Skeletal muscle satellite cell (primary cell): ENCODE results near the gene RAF1.
A peak's percentile ranks its signal among the peaks of the same experiment; 100 is the strongest.
"Not testable (repeated sequence)": the region's sequence is repeated elsewhere in the genome, so short reads cannot be mapped to it uniquely, and the experiment has no call there.

Experiments used
- H3K27me3 ChIP-seq: 2 replicates; pipeline ENCODE4 v1.7.0; 2013; ENCODE audit warnings: low read length; ENCODE audit not compliant: control insufficient read depth, insufficient read depth
- H3K36me3 ChIP-seq: 2 replicates; pipeline ENCODE4 v1.7.0; 2013; ENCODE audit warnings: mild to moderate bottlenecking, control low read depth, low read length; ENCODE audit not compliant: insufficient read depth
- H3K4me1 ChIP-seq: 2 replicates; pipeline ENCODE4 v1.7.0; 2013; ENCODE audit warnings: low read length; ENCODE audit not compliant: control insufficient read depth, insufficient read depth
- H3K4me2 ChIP-seq: 2 replicates; pipeline ENCODE4 v1.7.0; 2013; ENCODE audit warnings: mild to moderate bottlenecking, low read length
- H3K4me3 ChIP-seq: 2 replicates; pipeline ENCODE4 v1.7.0; 2013; ENCODE audit warnings: low read length
- H3K9ac ChIP-seq: 2 replicates; pipeline ENCODE4 v1.7.0; 2013; ENCODE audit warnings: mild to moderate bottlenecking, low read depth, low read length, moderate library complexity
- H3K9me3 ChIP-seq: replicated peaks from 2 replicates; pipeline ENCODE4 v1.7.0; 2013; ENCODE audit warnings: mild to moderate bottlenecking, control low read depth, low read length

Gene RAF1

GRCh38 chr3:12556690-12557472, 107.0 kb downstream of the RAF1 start, which contains the start of gene MKRN2:
Gene MKRN2 (plus strand): TSS chr3:12557087. CDS start chr3:12557151, 64 bp downstream.
- peaks cover 31% of the 10 kb centered on the region for H3K4me1 ChIP-seq

GRCh38 chr3:12556314-12556689, 107.6 kb downstream of the RAF1 start:
- Histone ChIP-seq H3K9ac (peak overlapping the region; percentile 92), H3K27me3 (no peaks in the 10 kb centered on the region), H3K36me3 (no peaks in the 10 kb centered on the region), H3K4me3 (peak overlapping the region; percentile 87), H3K4me2 (peak overlapping the region; percentile 98), H3K4me1 (peaks cover 31% of the 10 kb centered on the region), H3K9me3 (no peaks in the 10 kb centered on the region)

More at GRCh38 chr3:12556690-12557472, 107.0 kb downstream of the RAF1 start, which contains the start of gene MKRN2:
- Histone ChIP-seq H3K36me3 (no peaks in the 10 kb centered on the region), H3K4me3 (peak within 1 kb of the TSS; percentile 87), H3K9ac (peak within 1 kb of the TSS; percentile 92), H3K9me3 (no peaks in the 10 kb centered on the region), H3K27me3 (no peaks in the 10 kb centered on the region), H3K4me2 (peak within 1 kb of the TSS; percentile 98)

GRCh38 chr3:12553921-12554391, 110.0 kb downstream of the RAF1 start:
- Histone ChIP-seq H3K4me3 (peak overlapping the region; percentile 80), H3K4me2 (peak overlapping the region; percentile 92), H3K9me3 (no peaks in the 10 kb centered on the region), H3K4me1 (peaks cover 21% of the 10 kb centered on the region), H3K27me3 (no peaks in the 10 kb centered on the region), H3K36me3 (no peaks in the 10 kb centered on the region), H3K9ac (peak overlapping the region; percentile 85)

- no peak overlapping the region for H3K4me2 ChIP-seq
- H3K27me3 ChIP-seq = no peaks in the 10 kb centered on the region
- no peaks in the 10 kb centered on the region for H3K9me3 ChIP-seq
- H3K9ac ChIP-seq = no peak overlapping the region
- H3K4me3 ChIP-seq = no peak overlapping the region
- H3K36me3 ChIP-seq = no peaks in the 10 kb centered on the region
- peaks cover 6% of the 10 kb centered on the region for H3K4me1 ChIP-seq
Observed at GRCh38 chr3:12549971-12550760, 113.8 kb downstream of the RAF1 start.

GRCh38 chr3:12545473-12545791, 118.5 kb downstream of the RAF1 start, which contains the start of gene MKRN2OS:
Gene MKRN2OS (minus strand): TSS chr3:12545499. CDS start chr3:12545464, 35 bp downstream.
- Histone ChIP-seq H3K4me2 (no peak within 1 kb of the TSS), H3K27me3 (no peaks in the 10 kb centered on the region), H3K9me3 (no peaks in the 10 kb centered on the region), H3K4me1 (no peaks in the 10 kb centered on the region), H3K4me3 (no peak within 1 kb of the TSS), H3K9ac (no peak within 1 kb of the TSS), H3K36me3 (peaks cover 3% of the 10 kb centered on the region)

- Histone ChIP-seq H3K36me3 (peaks cover 7% of the 10 kb centered on the region), H3K4me2 (no peak overlapping the region), H3K9ac (no peak overlapping the region), H3K4me3 (no peak overlapping the region), H3K27me3 (no peaks in the 10 kb centered on the region), H3K9me3 (no peaks in the 10 kb centered on the region), H3K4me1 (no peaks in the 10 kb centered on the region)
Observed at GRCh38 chr3:12544652-12545472, 119.1 kb downstream of the RAF1 start.

- H3K36me3 ChIP-seq, H3K27me3 ChIP-seq, H3K4me1 ChIP-seq, H3K4me2 ChIP-seq, H3K9ac ChIP-seq, H3K4me3 ChIP-seq, H3K9me3 ChIP-seq: not testable (repeated sequence)
Observed at GRCh38 chr3:12543497-12543896, 120.4 kb downstream of the RAF1 start.

- H3K4me1 ChIP-seq = no peaks in the 10 kb centered on the region
- H3K4me2 ChIP-seq = no peak overlapping the region
- no peak overlapping the region for H3K4me3 ChIP-seq
- H3K36me3 ChIP-seq = peaks cover 7% of the 10 kb centered on the region
- no peak overlapping the region for H3K9ac ChIP-seq
- no peaks in the 10 kb centered on the region for H3K9me3 ChIP-seq
- no peaks in the 10 kb centered on the region for H3K27me3 ChIP-seq
Observed at GRCh38 chr3:12541625-12542024, 122.3 kb downstream of the RAF1 start.

GRCh38 chr3:12536423-12536822, 127.5 kb downstream of the RAF1 start:
- Histone ChIP-seq H3K36me3 (peaks cover 14% of the 10 kb centered on the region), H3K27me3 (no peaks in the 10 kb centered on the region), H3K4me2 (no peak overlapping the region), H3K9me3 (no peaks in the 10 kb centered on the region), H3K4me3 (no peak overlapping the region), H3K9ac (no peak overlapping the region), H3K4me1 (no peaks in the 10 kb centered on the region)
